Measurements from ENCODE around the gene VSTM2B.

Gene VSTM2B

DNA sequence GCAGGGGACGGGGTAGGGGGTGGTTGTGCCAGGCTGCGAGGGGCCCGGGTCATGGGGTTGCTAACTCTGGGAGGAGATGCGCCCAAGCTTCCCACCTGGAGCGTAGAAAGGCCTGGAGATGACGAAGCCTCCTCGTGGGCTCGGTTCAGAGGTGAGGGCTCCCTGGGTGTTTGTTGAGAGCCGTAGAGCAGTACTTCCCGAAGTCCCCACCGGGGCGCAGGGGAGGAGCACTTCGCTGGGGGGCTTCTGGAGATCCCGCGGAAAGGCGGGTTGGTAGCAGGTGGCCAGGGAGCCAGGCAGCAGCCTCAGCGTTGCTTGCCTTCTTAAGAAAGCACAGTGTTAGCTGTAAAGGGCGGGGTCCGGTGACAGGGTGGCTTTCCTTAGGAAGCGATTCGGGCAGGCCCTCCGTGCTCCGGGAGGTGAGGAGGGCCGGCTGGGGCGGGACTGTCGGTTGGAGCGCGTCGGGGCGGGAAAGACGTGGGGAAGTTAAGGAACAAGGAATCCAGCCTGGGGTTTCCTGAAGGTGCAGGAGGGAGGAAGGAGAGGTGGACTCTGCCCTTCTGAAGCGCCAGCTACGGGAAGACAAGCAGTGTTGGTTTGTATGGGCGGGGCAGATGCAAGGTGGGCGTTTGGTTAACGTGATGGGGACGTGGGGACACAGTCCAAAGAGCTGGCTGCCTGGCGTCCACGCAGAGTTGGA, 3.3 kb downstream of the VSTM2B start:
- DNase-seq (ENCODE audit: low read depth) = no peak
- H3K4me3 ChIP-seq (ENCODE audit: low read depth, low read length) = no peak overlapping the region
- TF ChIP-seq, protein P1, sequence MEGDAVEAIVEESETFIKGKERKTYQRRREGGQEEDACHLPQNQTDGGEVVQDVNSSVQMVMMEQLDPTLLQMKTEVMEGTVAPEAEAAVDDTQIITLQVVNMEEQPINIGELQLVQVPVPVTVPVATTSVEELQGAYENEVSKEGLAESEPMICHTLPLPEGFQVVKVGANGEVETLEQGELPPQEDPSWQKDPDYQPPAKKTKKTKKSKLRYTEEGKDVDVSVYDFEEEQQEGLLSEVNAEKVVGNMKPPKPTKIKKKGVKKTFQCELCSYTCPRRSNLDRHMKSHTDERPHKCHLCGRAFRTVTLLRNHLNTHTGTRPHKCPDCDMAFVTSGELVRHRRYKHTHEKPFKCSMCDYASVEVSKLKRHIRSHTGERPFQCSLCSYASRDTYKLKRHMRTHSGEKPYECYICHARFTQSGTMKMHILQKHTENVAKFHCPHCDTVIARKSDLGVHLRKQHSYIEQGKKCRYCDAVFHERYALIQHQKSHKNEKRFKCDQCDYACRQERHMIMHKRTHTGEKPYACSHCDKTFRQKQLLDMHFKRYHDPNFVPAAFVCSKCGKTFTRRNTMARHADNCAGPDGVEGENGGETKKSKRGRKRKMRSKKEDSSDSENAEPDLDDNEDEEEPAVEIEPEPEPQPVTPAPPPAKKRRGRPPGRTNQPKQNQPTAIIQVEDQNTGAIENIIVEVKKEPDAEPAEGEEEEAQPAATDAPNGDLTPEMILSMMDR (IDR thresholded peaks at IDR 0.05; ENCODE audit: control insufficient read depth, extremely low read depth, insufficient read depth) = no peak

DNA sequence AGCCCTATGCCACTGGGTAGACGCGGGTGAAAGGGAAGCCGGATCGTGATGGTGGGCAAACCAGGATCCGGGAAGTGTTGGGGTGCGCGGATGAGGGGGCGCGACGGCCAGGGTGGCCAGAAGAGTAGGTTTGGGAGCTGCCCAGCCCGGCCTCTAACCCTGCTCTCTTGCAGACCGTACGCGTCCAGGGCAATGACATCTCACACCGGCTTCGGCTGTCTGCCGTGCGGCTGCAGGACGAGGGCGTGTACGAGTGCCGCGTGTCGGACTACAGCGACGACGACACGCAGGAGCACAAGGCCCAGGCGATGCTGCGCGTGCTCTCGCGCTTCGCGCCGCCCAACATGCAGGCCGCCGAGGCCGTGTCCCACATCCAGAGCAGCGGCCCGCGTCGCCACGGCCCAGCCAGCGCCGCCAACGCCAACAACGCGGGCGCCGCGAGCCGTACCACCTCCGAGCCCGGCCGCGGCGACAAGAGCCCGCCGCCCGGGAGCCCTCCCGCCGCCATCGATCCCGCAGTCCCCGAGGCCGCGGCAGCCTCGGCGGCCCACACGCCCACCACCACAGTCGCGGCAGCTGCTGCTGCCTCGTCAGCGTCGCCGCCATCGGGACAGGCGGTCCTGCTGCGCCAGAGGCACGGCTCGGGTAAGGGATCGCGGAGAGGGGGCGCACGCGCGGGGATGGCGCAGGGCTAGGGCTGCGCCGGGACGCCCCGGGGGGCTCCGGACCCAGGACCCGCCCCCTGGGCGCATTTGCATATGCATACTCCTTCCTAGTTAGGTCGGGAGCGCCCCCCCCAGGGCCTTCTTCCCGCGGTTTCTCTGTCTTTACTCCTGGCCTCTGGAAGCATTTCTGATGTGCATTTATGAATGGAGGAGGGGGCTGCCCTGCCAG, 4.1 kb downstream of the VSTM2B start:
- DNase-seq (ENCODE audit: low read depth) = no peak
- TF ChIP-seq, protein P1 (IDR thresholded peaks at IDR 0.05; ENCODE audit: control insufficient read depth, extremely low read depth, insufficient read depth) = no peak
- H3K4me3 ChIP-seq (ENCODE audit: low read depth, low read length) = no peak overlapping the region

- DNase-seq (ENCODE audit: low read depth) = no peak
- TF ChIP-seq, protein P1 (IDR thresholded peaks at IDR 0.05; ENCODE audit: control insufficient read depth, extremely low read depth, insufficient read depth) = no peak
- no peak overlapping the region for H3K4me3 ChIP-seq (ENCODE audit: low read depth, low read length)
These were observed 5.0 kb downstream of the VSTM2B start for GRCh38 chr19:29530540-29531457.

DNA sequence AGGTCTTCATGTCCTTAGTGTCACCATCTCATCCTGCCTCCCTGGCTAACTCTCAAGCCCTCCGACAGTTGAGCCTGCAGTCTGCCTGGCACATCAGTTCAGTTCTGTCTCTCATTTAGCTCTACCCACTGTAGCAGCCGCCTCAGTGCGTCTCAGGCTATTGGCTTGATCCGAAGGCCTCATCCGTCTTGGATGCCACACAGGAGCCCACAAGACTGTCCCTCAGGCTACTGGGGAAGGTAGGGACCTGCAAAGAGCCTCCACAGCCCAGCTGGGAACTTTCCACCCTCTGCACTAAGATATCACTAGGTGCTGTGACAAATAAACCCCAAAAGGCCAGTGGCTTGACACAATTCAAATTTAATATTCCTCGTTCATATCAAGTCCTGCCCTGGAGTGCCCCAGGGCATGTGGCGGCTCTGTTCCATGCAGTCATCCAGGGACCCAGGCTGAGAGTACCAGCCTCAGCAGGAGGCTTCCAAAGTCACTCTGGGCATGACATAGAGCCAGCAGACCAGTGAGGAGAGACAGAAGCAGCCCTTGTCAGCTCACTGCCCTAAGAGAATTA, 5.7 kb downstream of the VSTM2B start:
- no peak overlapping the region for H3K4me3 ChIP-seq (ENCODE audit: low read depth, low read length)
- TF ChIP-seq, protein P1 (IDR thresholded peaks at IDR 0.05; ENCODE audit: control insufficient read depth, extremely low read depth, insufficient read depth) = no peak
- no peak for DNase-seq (ENCODE audit: low read depth)

- TF ChIP-seq, protein P1 (IDR thresholded peaks at IDR 0.05; ENCODE audit: control insufficient read depth, extremely low read depth, insufficient read depth) = no peak
- DNase-seq (ENCODE audit: low read depth) = no peak
- no peak overlapping the region for H3K4me3 ChIP-seq (ENCODE audit: low read depth, low read length)
These were observed 6.3 kb downstream of the VSTM2B start for GRCh38 chr19:29532097-29532496.

GRCh38 chr19:29532956-29533355, 7.2 kb downstream of the VSTM2B start:
- no peak overlapping the region for H3K4me3 ChIP-seq (ENCODE audit: low read depth, low read length)
- DNase-seq (ENCODE audit: low read depth) = no peak
- TF ChIP-seq, protein P1 (IDR thresholded peaks at IDR 0.05; ENCODE audit: control insufficient read depth, extremely low read depth, insufficient read depth) = no peak
